SJSA1 (cell line): ENCODE results near the gene CAPN7. TPM values are rescaled to one million over a fixed set of nuclear protein-coding genes. Genes with fewer than 3 reads are reported as not detected.
"Not testable (repeated sequence)": the region's sequence is repeated elsewhere in the genome, so short reads cannot be mapped to it uniquely, and the experiment has no call there.

Source experiments
- DNase-seq, 2 experiments: peaks; one replicate each; pipeline ENCODE4 v3.0.0-alpha.2; 2015 to 2020; ENCODE audit warnings: low spot score in 2 of 2, low read depth in 1 of 2
- H3K27ac ChIP-seq: fragments of 250-450 bp; sonication (Bioruptor Pico); 2 replicates; pipeline ENCODE4 v1.5.1; 2020; ENCODE audit warnings: mild to moderate bottlenecking, moderate library complexity
- H3K27me3 ChIP-seq: fragments of 250-450 bp; sonication (Bioruptor Pico); replicated peaks from 2 replicates; pipeline ENCODE4 v1.5.1; 2020; ENCODE audit warnings: mild to moderate bottlenecking, moderate library complexity
- H3K36me3 ChIP-seq: fragments of 250-450 bp; sonication (Bioruptor Pico); 2 replicates; pipeline ENCODE4 v1.5.1; 2020; ENCODE audit warnings: mild to moderate bottlenecking
- H3K4me1 ChIP-seq: fragments of 250-450 bp; sonication (Bioruptor Pico); replicated peaks from 2 replicates; pipeline ENCODE4 v1.6.1; 2021; ENCODE audit warnings: mild to moderate bottlenecking
- H3K4me3 ChIP-seq: fragments of 250-450 bp; sonication (Bioruptor Pico); 2 replicates; pipeline ENCODE4 v1.5.1; 2020; ENCODE audit warnings: mild to moderate bottlenecking
- H3K9me3 ChIP-seq: fragments of 250-450 bp; sonication (Bioruptor Pico); replicated peaks from 2 replicates; pipeline ENCODE4 v1.5.1; 2020; ENCODE audit warnings: mild to moderate bottlenecking
- total RNA-seq: library from RNA; depleted of rRNA; stranded (reverse); fragments of >200 nt; shearing (Covaris generic); gene quantifications from 2 replicates; pipeline ENCODE4 v1.2.3, GENCODE V29; 2014

The CAPN7 gene
- total RNA-seq, 1 experiment from 2014 or later: 20.0 TPM

- Histone ChIP-seq H3K9me3 (no peaks in the 10 kb centered on the region), H3K27me3 (no peaks in the 10 kb centered on the region), H3K4me1 (peaks cover 27% of the 10 kb centered on the region), H3K4me3 (no peak overlapping the region), H3K36me3 (no peaks in the 10 kb centered on the region), H3K27ac (peak overlapping the region; percentile 23)
- DNase-seq: no peak
These were observed 24.5 kb upstream of the CAPN7 start for GRCh38 chr3:15181511-15181910.

- Histone ChIP-seq H3K9me3 (no peaks in the 10 kb centered on the region), H3K4me1 (peaks cover 27% of the 10 kb centered on the region), H3K36me3 (no peaks in the 10 kb centered on the region), H3K27ac (peak overlapping the region; percentile 23), H3K27me3 (no peaks in the 10 kb centered on the region), H3K4me3 (no peak overlapping the region)
- DNase-seq: no peak
These were observed 24.1 kb upstream of the CAPN7 start for GRCh38 chr3:15181963-15182362.

- Histone ChIP-seq H3K27ac (no peak overlapping the region), H3K4me1 (peaks cover 27% of the 10 kb centered on the region), H3K36me3 (no peaks in the 10 kb centered on the region), H3K9me3 (no peaks in the 10 kb centered on the region), H3K4me3 (no peak overlapping the region), H3K27me3 (no peaks in the 10 kb centered on the region)
- DNase-seq: no peak
These were observed 23.0 kb upstream of the CAPN7 start for GRCh38 chr3:15183011-15183410.

- Histone ChIP-seq H3K9me3 (no peaks in the 10 kb centered on the region), H3K27ac (no peak overlapping the region), H3K4me1 (peaks cover 20% of the 10 kb centered on the region), H3K4me3 (no peak overlapping the region), H3K27me3 (no peaks in the 10 kb centered on the region), H3K36me3 (no peaks in the 10 kb centered on the region)
- DNase-seq: no peak
These were observed 20.6 kb upstream of the CAPN7 start for GRCh38 chr3:15185404-15185803.

- Histone ChIP-seq H3K4me3 (no peak overlapping the region), H3K36me3 (no peaks in the 10 kb centered on the region), H3K9me3 (no peaks in the 10 kb centered on the region), H3K27ac (no peak overlapping the region), H3K27me3 (no peaks in the 10 kb centered on the region), H3K4me1 (peaks cover 13% of the 10 kb centered on the region)
- DNase-seq: no peak
These were observed 20.0 kb upstream of the CAPN7 start for GRCh38 chr3:15186101-15186476.

- not testable (repeated sequence) for H3K4me3 ChIP-seq, H3K27ac ChIP-seq, H3K4me1 ChIP-seq, H3K36me3 ChIP-seq, DNase-seq, H3K27me3 ChIP-seq, H3K9me3 ChIP-seq
These were observed 19.4 kb upstream of the CAPN7 start for GRCh38 chr3:15186477-15187164.

GRCh38 chr3:15197340-15198029 is 8.6 kb upstream of the CAPN7 start:
- Histone ChIP-seq H3K27me3 (no peaks in the 10 kb centered on the region), H3K4me3 (no peak overlapping the region), H3K4me1 (no peaks in the 10 kb centered on the region), H3K9me3 (no peaks in the 10 kb centered on the region), H3K27ac (no peak overlapping the region), H3K36me3 (no peaks in the 10 kb centered on the region)
- DNase-seq: no peak

- Histone ChIP-seq H3K36me3 (no peaks in the 10 kb centered on the region), H3K4me1 (no peaks in the 10 kb centered on the region), H3K4me3 (no peak overlapping the region), H3K9me3 (0 out of 2 replicates have a peak, but pooled peaks cover 2% of the 10 kb centered on the region), H3K27ac (no peak overlapping the region), H3K27me3 (no peaks in the 10 kb centered on the region)
- no peak for DNase-seq
These were observed 7.4 kb upstream of the CAPN7 start for GRCh38 chr3:15198686-15199085.

- Histone ChIP-seq H3K4me3 (no peak overlapping the region), H3K4me1 (no peaks in the 10 kb centered on the region), H3K27me3 (no peaks in the 10 kb centered on the region), H3K36me3 (no peaks in the 10 kb centered on the region), H3K9me3 (0 out of 2 replicates have a peak, but pooled peaks cover 2% of the 10 kb centered on the region), H3K27ac (no peak overlapping the region)
- no peak for DNase-seq
These were observed 6.4 kb upstream of the CAPN7 start for GRCh38 chr3:15199493-15200105.

GRCh38 chr3:15204005-15204404 is 2.0 kb upstream of the CAPN7 start:
- peaks cover 4% of the 10 kb centered on the region for H3K4me1 ChIP-seq
- no peak overlapping the region for H3K27ac ChIP-seq
- H3K9me3 ChIP-seq: 0 out of 2 replicates have a peak, but pooled peaks cover 2% of the 10 kb centered on the region
- no peak overlapping the region for H3K4me3 ChIP-seq
- no peak for DNase-seq
- H3K36me3 ChIP-seq: peaks cover 7% of the 10 kb centered on the region
- H3K27me3 ChIP-seq: no peaks in the 10 kb centered on the region

GRCh38 chr3:15205482-15205933 is 538 bp upstream of the CAPN7 start:
- Histone ChIP-seq H3K27ac (no peak overlapping the region), H3K36me3 (peaks cover 14% of the 10 kb centered on the region), H3K4me1 (peaks cover 4% of the 10 kb centered on the region), H3K9me3 (0 out of 2 replicates have a peak, but pooled peaks cover 2% of the 10 kb centered on the region), H3K4me3 (peak overlapping the region; percentile 88), H3K27me3 (no peaks in the 10 kb centered on the region)
- DNase-seq: no peak

- Histone ChIP-seq H3K9me3 (0 out of 2 replicates have a peak, but pooled peaks cover 2% of the 10 kb centered on the region), H3K4me1 (peaks cover 4% of the 10 kb centered on the region), H3K27ac (peak overlapping the region; percentile 38; the same call in 1 of the 2 replicates), H3K27me3 (no peaks in the 10 kb centered on the region), H3K36me3 (peaks cover 23% of the 10 kb centered on the region), H3K4me3 (peak overlapping the region; percentile 88)
- peak in 1 of 2 experiments; percentile 42 for DNase-seq
These were observed 873 bp downstream of the CAPN7 start for GRCh38 chr3:15206662-15207576.

- H3K4me1 ChIP-seq: peaks cover 4% of the 10 kb centered on the region
- peak in 1 of 2 experiments; percentile 36 for DNase-seq
- no peak overlapping the region for H3K27ac ChIP-seq
- H3K27me3 ChIP-seq: no peaks in the 10 kb centered on the region
- peaks cover 32% of the 10 kb centered on the region for H3K36me3 ChIP-seq
- no peak overlapping the region for H3K4me3 ChIP-seq
- 0 out of 2 replicates have a peak, but pooled peaks cover under 1% of the 10 kb centered on the region for H3K9me3 ChIP-seq
These were observed 1.9 kb downstream of the CAPN7 start for GRCh38 chr3:15207836-15208504.
